ENCODE data around the gene CDKN2D. TPM values are rescaled to one million over a fixed set of nuclear protein-coding genes. Genes with fewer than 3 reads are reported as not detected.

Gene CDKN2D
- total and polyA plus RNA-seq, 2 of the 8 experiments (the other 6 are each of a cell fraction or from before 2014, with no cell fraction given), result 3.0 to 4.0 TPM

DNA sequence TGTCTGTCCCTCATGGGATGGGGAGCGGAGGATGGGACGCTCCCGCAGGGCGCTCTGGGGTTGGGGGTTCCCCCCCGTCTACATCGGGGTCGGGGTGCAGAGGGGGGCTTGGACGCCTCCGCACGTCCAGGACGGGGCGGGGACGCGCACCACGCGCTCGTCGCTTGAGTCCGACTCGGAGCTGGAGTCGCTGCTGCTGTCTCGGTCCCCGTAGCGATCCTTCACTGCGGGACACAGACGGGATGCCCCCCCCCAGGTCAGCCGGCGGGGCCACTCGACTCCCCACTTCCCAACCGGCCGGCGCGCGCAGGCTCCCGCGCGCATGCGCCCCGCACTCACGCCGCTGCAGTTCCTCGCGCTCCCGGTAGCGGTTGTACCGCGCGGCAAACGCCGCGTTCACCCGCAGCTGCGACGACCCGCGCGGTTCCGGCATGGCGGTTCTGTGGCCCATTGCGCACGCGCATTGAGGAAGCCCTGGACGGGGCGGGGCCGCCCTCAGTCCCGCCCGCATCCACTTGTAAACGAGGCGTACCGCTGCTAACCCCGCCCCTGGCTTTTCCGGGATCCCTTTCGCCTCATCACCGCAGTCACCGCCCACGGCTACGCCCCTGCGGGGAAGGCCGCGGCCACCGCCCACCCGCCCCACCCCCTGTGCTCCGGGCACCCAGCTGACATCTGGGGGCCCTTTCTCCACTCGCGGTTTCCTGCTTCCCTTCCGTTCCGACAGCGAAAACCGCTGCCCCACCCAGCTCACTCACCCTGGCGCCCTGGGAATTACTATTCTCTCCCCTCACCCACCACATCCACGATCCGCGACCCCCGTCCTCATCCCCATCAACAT lies 3.0 kb downstream of the CDKN2D start, which contains the start of gene KRI1:
TSS of gene KRI1 (minus strand) at position 444 of the 841 bp plus-strand sequence. CDS start at position 433, 11 bp downstream.
- H4K91ac ChIP-seq (replicated peaks; ENCODE audit: insufficient read length, low read length), result peak within 1 kb of the TSS; percentile 54
- peaks cover 0 to 10% of the 10 kb centered on the region in 2 experiments; a peak in 2 of 4 replicates for H3K79me2 ChIP-seq (ENCODE audit: control insufficient read depth in 1 of 2, insufficient read depth in 2 of 2, low read length in 2 of 2)
- no peak within 1 kb of the TSS for H3K14ac ChIP-seq (ENCODE audit: insufficient read length)
- peak within 1 kb of the TSS; percentile 92 for H3K56ac ChIP-seq (replicated peaks; ENCODE audit: insufficient read length, low read depth, low read length)
- peaks cover 2 to 22% (median 6%) of the 10 kb centered on the region in 4 experiments; a peak in 5 of 8 replicates for H3K36me3 ChIP-seq (ENCODE audit: control insufficient read depth in 2 of 4, insufficient read depth in 4 of 4, low read length in 3 of 4)
- H3K4me3 ChIP-seq (ENCODE audit: extremely low read depth in 1 of 4, insufficient read depth in 2 of 4, low read depth in 3 of 4, low read length in 4 of 4), result peak within 1 kb of the TSS; percentile 73 to 82 (median 77)
- no peak for FAIRE-seq
- CTCF ChIA-PET (ENCODE audit: partially characterized antibody), result interaction anchor here (1.4 kb wide), 1 partner anchor 10 kb away, joined by 4 read pairs; no protein-coding TSS in a partner anchor
- H3K23ac ChIP-seq (ENCODE audit: insufficient read length), result no peak within 1 kb of the TSS
- peak within 1 kb of the TSS; percentile 68; the same call in 1 of the 2 replicates for H3K27ac ChIP-seq (ENCODE audit: low read depth, low read length)
- no peak within 1 kb of the TSS for H2AFZ ChIP-seq (ENCODE audit: low read length)
- POLR2A ChIA-PET (ENCODE audit: partially characterized antibody), result interaction anchor here (0.6 to 1.4 kb wide), 8 partner anchors 10 to 171 kb away, joined by 3 to 7 read pairs (median 4); no protein-coding TSS in a partner anchor
- H3K4ac ChIP-seq (replicated peaks; ENCODE audit: insufficient read length, low read depth, low read length), result no peak within 1 kb of the TSS
- H3K27me3 ChIP-seq (replicated peaks in 1 of 4; ENCODE audit: control insufficient read depth in 3 of 4, extremely low read depth in 1 of 4, insufficient read depth in 3 of 4, low read length in 3 of 4), result peaks cover 0 to 10% (median 7%) of the 10 kb centered on the region in 4 experiments; a peak in 4 of 7 replicates
- peaks cover 18% of the 10 kb centered on the region for H3K23me2 ChIP-seq (ENCODE audit: low read depth, low read length)
- H3K79me1 ChIP-seq (ENCODE audit: low read depth, low read length), result peaks cover 4% of the 10 kb centered on the region; the same call in 1 of the 2 replicates
- WGBS, 2 experiments (ENCODE audit: extremely low coverage in 1 of 2, insufficient coverage in 1 of 2, insufficient read length in 1 of 2, insufficient replicate concordance in 2 of 2, low coverage in 1 of 2, low lambda C conversion rate in 2 of 2, missing lambda C conversion rate in 1 of 2), result 5% methylated on average over 41 of the region's 94 CpGs; no CpG with 5 or more reads in 1 of the 2 experiments
- H2BK20ac ChIP-seq (ENCODE audit: low read length), result no peak within 1 kb of the TSS
- H3K18ac ChIP-seq (ENCODE audit: extremely low read depth, low read length), result peak within 1 kb of the TSS; percentile 95
- peaks cover 0 to 19% (median 9%) of the 10 kb centered on the region in 4 experiments; a peak in 6 of 7 replicates for H3K4me1 ChIP-seq (replicated peaks in 1 of 4; ENCODE audit: control insufficient read depth in 3 of 4, insufficient read depth in 4 of 4, low read length in 3 of 4)
- peaks cover 0 to 6% of the 10 kb centered on the region in 2 experiments for H4K20me1 ChIP-seq (replicated peaks in 1 of 2; ENCODE audit: control insufficient read depth in 1 of 2, insufficient read depth in 2 of 2, low read length in 2 of 2)
- no peak within 1 kb of the TSS; the same call in 1 of the 2 replicates for H2BK15ac ChIP-seq (ENCODE audit: low read length)
- peak within 1 kb of the TSS; percentile 79 for H4K5ac ChIP-seq (ENCODE audit: insufficient read length, low read depth, low read length)
- no peak within 1 kb of the TSS for H2BK12ac ChIP-seq (ENCODE audit: low read depth, low read length)
- peak within 1 kb of the TSS; percentile 88; the same call in 1 of the 2 replicates for H2BK5ac ChIP-seq (ENCODE audit: low read depth, low read length)
- peak within 1 kb of the TSS; percentile 66 to 86 (median 78) for H3K9ac ChIP-seq (replicated peaks in 1 of 4; ENCODE audit: extremely low read depth in 1 of 4, low read depth in 3 of 4, low read length in 3 of 4)
- H2AK5ac ChIP-seq (ENCODE audit: low read depth, low read length), result peak within 1 kb of the TSS; percentile 26; the same call in 1 of the 2 replicates
- no peaks in the 10 kb centered on the region for H3K9me3 ChIP-seq (ENCODE audit: insufficient read depth in 2 of 2, low read depth in 1 of 2, low read length in 1 of 2)
- peak within 1 kb of the TSS; percentile 91 for H4K8ac ChIP-seq (ENCODE audit: extremely low read depth, insufficient read depth, low read length)
- H3K4me2 ChIP-seq (ENCODE audit: insufficient read depth in 1 of 2, low read depth in 2 of 2, low read length in 2 of 2), result peak within 1 kb of the TSS; percentile 76 to 80
- H2BK120ac ChIP-seq (replicated peaks; ENCODE audit: low read depth, low read length), result peak within 1 kb of the TSS; percentile 41
- DNase-seq (ENCODE audit: low read depth in 1 of 2, low spot score in 2 of 2), result peak; percentile 91 to 99
- no peak for TF ChIP-seq JUND (IDR thresholded peaks at IDR 0.05; ENCODE audit: low read length)
- TF ChIP-seq, protein P1, sequence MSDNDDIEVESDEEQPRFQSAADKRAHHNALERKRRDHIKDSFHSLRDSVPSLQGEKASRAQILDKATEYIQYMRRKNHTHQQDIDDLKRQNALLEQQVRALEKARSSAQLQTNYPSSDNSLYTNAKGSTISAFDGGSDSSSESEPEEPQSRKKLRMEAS (IDR thresholded peaks at IDR 0.05), result peak; percentile 95
- TF ChIP-seq PHF8 (conservative IDR thresholded peaks at IDR 0.05; ENCODE audit: low read depth, low read length), result peak; percentile 72
- no peak for TF ChIP-seq SP2 (IDR thresholded peaks at IDR 0.05; ENCODE audit: low read length)
- TF ChIP-seq EGR1 (IDR thresholded peaks at IDR 0.05; ENCODE audit: borderline replicate concordance, low read depth, low read length), result no peak
- TF ChIP-seq CTBP2 (IDR thresholded peaks at IDR 0.05; ENCODE audit: borderline replicate concordance, insufficient read depth, insufficient read length, low read length), result no peak
- no peak for TF ChIP-seq ZNF274 (IDR thresholded peaks at IDR 0.05; ENCODE audit: borderline replicate concordance, extremely low read depth, low read length)
- peak; percentile 78 for TF ChIP-seq KDM4A (IDR thresholded peaks at IDR 0.05; ENCODE audit: low read depth, low read length, severe bottlenecking)
- TF ChIP-seq TCF12 (IDR thresholded peaks at IDR 0.05; ENCODE audit: low read depth, low read length), result 0 out of 2 replicates have a peak, but pooled peaks have one; percentile 45

Measured in H1 (cell line).